D721Med (cell line): Measurements from ENCODE around the gene MAMDC4.

Experiments used
- DNase-seq: peaks from one replicate; pipeline ENCODE4 v3.0.0; 2011; ENCODE audit warnings: low spot score; ENCODE audit not compliant: insufficient read length
- FAIRE-seq: peaks from 2 replicates; lab custom pipeline; 2011; peaks lifted over from hg19 to GRCh38; lab: Jason Lieb, UNC
- CTCF ChIP-seq: IDR thresholded peaks from 2 replicates; pipeline ENCODE4 v1.5.1; 2012; ENCODE audit warnings: mild to moderate bottlenecking, control low read depth; ENCODE audit not compliant: insufficient read depth; ENCODE audit errors: missing control alignments

The MAMDC4 gene

GRCh38 chr9:136852664-136853595 is 784 bp downstream of the MAMDC4 start:
- TF ChIP-seq CTCF, result no peak
- DNase-seq (no peak), FAIRE-seq (no peak)

- FAIRE-seq, result no peak
- DNase-seq, result no peak
- TF ChIP-seq CTCF, result no peak
Observed at GRCh38 chr9:136853596-136854112, 1.5 kb downstream of the MAMDC4 start.

- FAIRE-seq (no peak), DNase-seq (no peak)
- no peak for TF ChIP-seq CTCF
Observed at GRCh38 chr9:136854113-136854841, 2.1 kb downstream of the MAMDC4 start.

GRCh38 chr9:136854842-136855460 is 2.8 kb downstream of the MAMDC4 start:
- no peak for DNase-seq
- no peak for FAIRE-seq
- no peak for TF ChIP-seq CTCF

- DNase-seq (no peak), FAIRE-seq (no peak)
- no peak for TF ChIP-seq CTCF
Observed at GRCh38 chr9:136855461-136856078, 3.4 kb downstream of the MAMDC4 start.

- TF ChIP-seq CTCF, result no peak
Observed at GRCh38 chr9:136856079-136856476, 3.9 kb downstream of the MAMDC4 start.

More at GRCh38 chr9:136856079-136856476, 3.9 kb downstream of the MAMDC4 start:
- FAIRE-seq, result no peak
- DNase-seq, result no peak
